HG03571 (cell line): ENCODE measurements around the gene B3GNT8.
"Not testable (repeated sequence)": the region's sequence is repeated elsewhere in the genome, so short reads cannot be mapped to it uniquely, and the experiment has no call there.

Experiments
- ATAC-seq: cut with Tn5 transposase; IDR thresholded peaks from one replicate; pipeline ENCODE4 v1.9.1; 2021; ENCODE audit not compliant: unreplicated experiment

Gene B3GNT8

GRCh38 chr19:41416194-41416674 lies 10.9 kb downstream of the B3GNT8 start:
- ATAC-seq, result no peak

- ATAC-seq, result no peak
Measured at GRCh38 chr19:41415154-41415571, 12.0 kb downstream of the B3GNT8 start.

GRCh38 chr19:41414461-41414860 lies 12.7 kb downstream of the B3GNT8 start:
- ATAC-seq, result no peak

- ATAC-seq, result no peak
Measured at GRCh38 chr19:41413947-41414346, 13.2 kb downstream of the B3GNT8 start.

GRCh38 chr19:41412953-41413352 lies 14.2 kb downstream of the B3GNT8 start:
- ATAC-seq, result no peak

GRCh38 chr19:41411968-41412265 lies 15.3 kb downstream of the B3GNT8 start:
- no peak for ATAC-seq

- no peak for ATAC-seq
Measured at GRCh38 chr19:41411100-41411967, 15.8 kb downstream of the B3GNT8 start.

- no peak for ATAC-seq
Measured at GRCh38 chr19:41410336-41411054, 16.7 kb downstream of the B3GNT8 start.

- no peak for ATAC-seq
Measured at GRCh38 chr19:41409288-41409687, 17.9 kb downstream of the B3GNT8 start.

GRCh38 chr19:41408846-41409245 lies 18.3 kb downstream of the B3GNT8 start:
- ATAC-seq, result not testable (repeated sequence)

GRCh38 chr19:41408256-41408655 lies 18.9 kb downstream of the B3GNT8 start:
- no peak for ATAC-seq

GRCh38 chr19:41407271-41407670 lies 19.9 kb downstream of the B3GNT8 start:
- ATAC-seq, result no peak

GRCh38 chr19:41405776-41406175 lies 21.4 kb downstream of the B3GNT8 start:
- ATAC-seq, result no peak

GRCh38 chr19:41403181-41403970 lies 23.8 kb downstream of the B3GNT8 start:
- no peak for ATAC-seq

GRCh38 chr19:41402010-41402409 lies 25.2 kb downstream of the B3GNT8 start:
- no peak for ATAC-seq

GRCh38 chr19:41401483-41401882 lies 25.7 kb downstream of the B3GNT8 start:
- no peak for ATAC-seq

GRCh38 chr19:41399525-41399924 lies 27.6 kb downstream of the B3GNT8 start:
- ATAC-seq, result no peak

GRCh38 chr19:41399091-41399490 lies 28.1 kb downstream of the B3GNT8 start:
- ATAC-seq, result no peak

GRCh38 chr19:41398598-41398997 lies 28.6 kb downstream of the B3GNT8 start:
- ATAC-seq, result no peak

- no peak for ATAC-seq
Measured at GRCh38 chr19:41398050-41398418, 29.1 kb downstream of the B3GNT8 start.
